HG03280 (cell line): ENCODE data around the gene ZP1.
"Not testable (repeated sequence)": the region's sequence is repeated elsewhere in the genome, so short reads cannot be mapped to it uniquely, and the experiment has no call there.

Experiments
- ATAC-seq: cut with Tn5 transposase; IDR thresholded peaks from one replicate; pipeline ENCODE4 v1.9.1; 2021; ENCODE audit warnings: mild to moderate bottlenecking, moderate library complexity; ENCODE audit not compliant: unreplicated experiment

ZP1 gene

GRCh38 chr11:60866911-60867870, at the start of gene ZP1:
Gene ZP1 (plus strand): TSS chr11:60867542. CDS start chr11:60867562, 20 bp downstream.
- ATAC-seq, result no peak

DNA sequence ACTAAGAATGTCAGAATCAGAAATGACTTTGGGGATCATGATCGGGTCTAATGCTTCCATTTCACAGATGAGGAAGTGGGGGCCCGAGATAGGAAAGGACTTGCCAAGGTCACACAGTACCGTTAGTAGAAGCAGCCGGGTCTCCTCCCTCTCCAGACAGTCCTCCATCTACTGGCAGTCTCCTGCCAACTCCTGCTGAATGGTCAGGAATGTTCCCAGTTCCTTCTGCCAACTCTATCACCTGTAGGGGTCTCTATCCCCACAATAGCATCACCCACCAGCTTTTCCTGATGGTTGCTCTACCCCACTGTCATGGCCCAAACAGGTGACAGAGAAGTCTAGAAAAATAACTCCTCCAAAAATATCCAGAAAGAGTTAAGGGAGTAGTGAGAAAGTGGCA, 49.3 kb upstream of the ZP1 start:
- no peak for ATAC-seq

DNA sequence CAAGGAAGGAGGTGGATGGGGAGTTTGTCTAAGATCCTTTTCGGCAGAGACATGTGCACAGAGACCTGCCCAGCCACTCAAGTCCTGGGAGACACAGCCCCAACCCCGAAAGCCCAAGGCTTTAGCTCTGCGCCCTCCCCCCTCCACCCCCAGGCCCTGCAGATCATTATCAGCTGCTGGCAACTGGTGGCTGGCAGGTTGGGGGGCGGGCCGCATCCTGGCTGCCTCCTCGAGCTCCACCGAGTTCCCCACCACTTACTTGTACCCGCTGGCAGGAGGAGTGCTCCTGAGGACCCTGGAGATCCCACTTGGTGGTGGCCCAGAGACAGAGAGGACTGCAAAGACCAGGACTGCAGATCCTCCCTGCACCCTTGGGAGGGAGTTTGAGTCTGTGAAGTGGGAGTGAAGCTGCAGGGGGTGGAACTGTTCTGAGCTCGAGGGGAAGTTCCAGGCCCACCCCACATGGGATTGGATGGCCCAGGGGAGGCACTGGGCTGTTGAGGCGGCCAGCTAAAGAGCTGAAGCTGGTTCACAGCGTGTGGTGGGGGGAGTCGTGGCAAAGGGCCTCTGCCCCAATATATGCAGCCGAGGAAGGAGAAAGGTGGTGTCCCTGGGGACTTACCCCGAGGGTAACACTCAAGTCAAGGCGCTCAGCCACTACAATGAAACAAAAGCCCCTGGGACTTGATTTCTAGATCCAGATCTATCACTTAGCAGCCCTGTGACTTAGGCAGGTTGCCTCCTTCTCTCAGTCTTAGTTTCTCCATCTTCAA, 45.3 kb upstream of the ZP1 start:
- no peak for ATAC-seq

GRCh38 chr11:60823745-60824306, 43.5 kb upstream of the ZP1 start:
- ATAC-seq, result not testable (repeated sequence)

- no peak for ATAC-seq
These were observed 42.2 kb upstream of the ZP1 start for GRCh38 chr11:60825118-60825517.

DNA sequence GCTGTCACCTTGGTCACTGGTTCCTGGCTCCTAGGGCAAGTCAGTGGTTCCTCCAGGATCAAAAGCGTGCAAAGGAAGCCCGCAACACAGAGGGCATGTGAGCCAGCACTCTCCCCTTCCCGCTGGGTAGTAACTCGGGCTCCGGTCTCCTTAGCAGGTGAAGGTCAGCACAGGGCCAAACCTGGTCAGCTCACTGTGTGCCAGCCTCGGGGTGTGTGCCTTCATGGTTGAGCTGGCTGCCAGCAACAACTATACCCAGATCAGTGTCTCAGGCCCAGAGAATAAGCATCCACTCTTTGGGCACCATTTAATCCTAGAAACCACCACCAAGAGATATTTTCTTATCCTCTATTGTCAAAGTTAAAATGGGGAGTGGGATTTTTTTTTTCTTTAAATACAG, 41.6 kb upstream of the ZP1 start:
- ATAC-seq, result no peak

- no peak for ATAC-seq
These were observed 36.7 kb upstream of the ZP1 start for GRCh38 chr11:60830478-60831142.

- ATAC-seq, result peak; percentile 69
These were observed 36.2 kb upstream of the ZP1 start for GRCh38 chr11:60831143-60831500.

- no peak for ATAC-seq
These were observed 35.8 kb upstream of the ZP1 start for GRCh38 chr11:60831501-60832079.

- no peak for ATAC-seq
These were observed 32.4 kb upstream of the ZP1 start for GRCh38 chr11:60834742-60835533.

- ATAC-seq, result no peak
These were observed 31.9 kb upstream of the ZP1 start for GRCh38 chr11:60835534-60835846.

DNA sequence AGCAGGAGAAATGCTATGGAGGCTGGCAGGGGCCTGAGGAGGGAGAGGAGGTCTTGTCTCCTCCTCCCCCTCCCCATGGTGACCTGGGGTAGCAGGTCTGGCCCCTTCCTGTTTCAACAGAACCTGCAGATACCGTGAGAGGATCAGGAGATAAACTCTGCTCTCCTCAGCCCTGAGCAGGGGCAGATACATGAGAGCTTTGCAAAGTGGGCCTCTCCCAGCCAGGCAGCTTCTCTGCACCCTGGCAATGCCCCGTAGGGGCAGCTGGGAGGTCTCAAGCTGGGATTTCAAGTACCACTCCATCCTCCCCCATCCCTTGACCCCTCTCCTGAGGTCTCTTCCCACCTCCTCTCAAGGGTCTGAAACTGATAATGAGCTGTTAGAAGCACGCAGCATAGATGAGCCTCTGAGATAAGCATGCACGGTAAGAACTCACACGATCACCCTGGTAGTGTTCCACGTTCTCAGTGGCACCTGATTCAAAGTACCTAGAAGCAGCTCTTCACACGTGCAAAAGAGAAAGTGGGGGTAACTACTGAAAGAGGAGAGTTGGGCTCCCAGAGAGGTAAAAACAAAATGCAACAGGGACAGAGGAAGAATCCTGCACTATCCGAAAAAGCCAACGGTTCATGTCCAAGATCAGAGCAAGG, 30.4 kb upstream of the ZP1 start:
- no peak for ATAC-seq

DNA sequence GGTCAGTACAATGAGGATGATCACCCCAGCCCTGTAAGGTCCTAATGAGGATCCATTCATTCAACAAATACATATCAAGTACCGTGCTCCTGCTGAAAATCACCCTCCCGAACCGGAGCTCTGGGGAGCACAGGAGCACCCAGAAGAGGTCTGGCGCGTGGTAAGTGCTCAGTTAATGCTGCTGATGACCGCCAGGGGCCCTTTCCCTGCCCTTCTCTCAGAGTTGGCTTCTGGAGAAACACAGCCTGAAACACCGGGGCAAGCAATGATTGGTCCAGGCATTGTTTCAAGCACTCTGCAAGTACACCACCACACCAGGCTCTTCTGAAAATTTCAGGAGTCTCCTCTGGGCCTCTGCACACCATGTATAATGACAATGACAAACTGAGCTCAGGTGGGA, 29.2 kb upstream of the ZP1 start:
- no peak for ATAC-seq

- ATAC-seq, result no peak
These were observed 26.6 kb upstream of the ZP1 start for GRCh38 chr11:60840470-60841430.

- peak; percentile 85 for ATAC-seq
These were observed 25.3 kb upstream of the ZP1 start, which contains the start of gene CCDC86 for GRCh38 chr11:60841797-60842667. Gene CCDC86 (plus strand): TSS chr11:60842113. CDS start chr11:60842125, 12 bp downstream.

DNA sequence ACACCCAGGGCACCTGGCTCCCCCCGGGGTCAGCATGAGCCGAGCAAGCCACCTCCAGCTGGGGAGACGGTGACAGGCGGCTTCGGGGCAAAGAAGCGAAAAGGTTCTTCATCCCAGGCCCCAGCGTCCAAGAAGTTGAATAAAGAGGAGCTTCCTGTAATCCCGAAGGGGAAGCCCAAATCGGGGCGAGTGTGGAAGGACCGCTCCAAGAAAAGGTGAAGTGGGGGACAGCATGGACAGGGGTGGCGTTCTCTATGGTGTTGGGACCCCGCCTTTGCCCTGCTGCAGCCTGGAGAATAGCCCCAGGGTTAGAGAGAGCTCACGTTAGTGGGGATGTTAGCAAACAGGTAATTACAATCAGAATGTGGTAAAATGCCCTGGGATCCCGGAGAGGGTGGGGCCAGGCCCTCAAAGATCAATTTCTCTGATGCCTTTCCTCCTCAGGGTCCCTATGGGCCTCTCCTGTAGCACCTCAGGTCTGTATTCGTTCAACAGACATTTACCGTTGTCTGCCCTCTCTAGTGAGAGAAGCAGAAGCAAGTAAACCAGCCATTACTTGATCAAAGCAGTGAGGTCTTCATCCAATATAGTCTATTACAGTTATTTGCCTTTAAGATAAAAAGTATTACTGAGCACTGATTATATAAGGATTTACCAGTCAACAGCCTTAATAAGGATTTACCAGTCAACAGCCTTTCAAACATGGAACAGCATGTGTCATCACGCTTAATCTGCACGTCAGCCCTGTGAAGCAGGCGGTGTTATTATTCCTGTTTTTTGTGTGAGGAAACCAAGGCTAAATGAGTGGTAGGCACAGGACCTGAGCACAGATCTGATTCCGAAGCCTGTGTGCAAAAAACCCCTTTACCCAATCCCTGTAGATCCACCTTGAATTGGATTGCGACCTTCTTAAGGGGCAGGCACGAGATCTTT, 24.4 kb upstream of the ZP1 start:
- no peak for ATAC-seq
